HG03060 (cell line): ENCODE results near the gene CFAP99.

Experiments
- ATAC-seq: cut with Tn5 transposase; IDR thresholded peaks from one replicate; pipeline ENCODE4 v1.9.1; 2021; ENCODE audit warnings: low read depth, moderate number of reproducible peaks; ENCODE audit not compliant: unreplicated experiment

CFAP99 gene

GRCh38 chr4:2445130-2445529 is 26.4 kb downstream of the CFAP99 start:
- ATAC-seq = no peak

DNA sequence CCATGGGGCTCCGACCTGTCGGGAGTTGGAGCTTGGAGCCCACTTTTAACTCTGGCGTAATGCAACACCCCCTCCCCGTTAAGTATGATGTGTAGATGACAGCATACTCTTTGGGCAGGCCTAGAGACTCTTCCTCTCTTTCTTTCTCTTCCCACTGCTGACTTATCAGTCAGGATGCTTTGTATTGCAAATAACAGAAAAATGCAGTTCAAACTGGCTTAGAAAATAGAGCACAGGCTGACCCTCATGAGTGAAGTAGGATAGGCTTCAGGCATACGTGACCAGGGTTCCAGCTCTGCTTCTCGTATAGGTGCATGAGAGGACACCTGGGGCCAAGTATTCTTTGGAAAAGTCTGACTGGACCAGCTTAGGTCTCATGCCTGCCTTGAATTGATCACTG is 26.8 kb downstream of the CFAP99 start:
- ATAC-seq = no peak

GRCh38 chr4:2446656-2447564 is 28.2 kb downstream of the CFAP99 start:
- no peak for ATAC-seq

DNA sequence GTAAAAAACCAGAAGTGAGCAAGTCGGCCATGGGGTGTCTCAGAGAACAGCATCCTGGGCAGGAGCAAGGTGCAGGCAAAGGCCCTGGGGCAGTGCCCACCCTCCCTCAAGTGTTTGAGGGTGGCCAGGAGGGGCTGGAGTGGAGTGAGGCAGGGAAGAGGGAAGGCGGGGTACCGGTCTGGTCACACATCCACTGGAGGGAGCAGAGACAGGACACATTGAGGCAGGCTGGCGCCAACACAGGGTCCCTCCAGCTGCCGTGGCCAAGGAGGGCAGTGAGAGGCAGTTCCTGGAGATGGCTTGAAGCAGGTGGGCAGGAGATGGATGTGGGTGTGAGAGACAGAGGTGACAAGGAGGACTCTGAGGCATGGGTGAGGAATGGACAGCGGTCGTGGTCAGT is 29.8 kb downstream of the CFAP99 start:
- ATAC-seq = no peak

DNA sequence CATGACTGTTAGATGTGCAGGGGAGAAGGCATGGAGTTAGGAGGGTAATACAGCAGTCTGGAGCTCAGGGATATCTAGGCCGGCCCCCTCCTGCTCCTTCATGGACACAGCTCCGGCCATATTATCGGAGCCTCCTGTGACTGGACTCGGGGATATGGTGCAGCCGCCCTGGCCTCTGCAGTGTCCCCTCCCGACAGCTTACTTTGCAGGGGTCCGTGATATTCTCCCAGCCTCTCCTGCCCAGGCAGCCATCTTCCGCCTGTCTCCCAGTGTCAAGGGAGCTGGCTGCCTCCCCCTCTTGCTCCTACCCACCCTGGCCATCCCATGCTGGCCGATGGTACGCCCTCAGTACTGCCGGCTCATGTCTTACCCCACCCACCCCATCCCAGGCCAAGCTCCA is 30.3 kb downstream of the CFAP99 start:
- ATAC-seq = no peak

DNA sequence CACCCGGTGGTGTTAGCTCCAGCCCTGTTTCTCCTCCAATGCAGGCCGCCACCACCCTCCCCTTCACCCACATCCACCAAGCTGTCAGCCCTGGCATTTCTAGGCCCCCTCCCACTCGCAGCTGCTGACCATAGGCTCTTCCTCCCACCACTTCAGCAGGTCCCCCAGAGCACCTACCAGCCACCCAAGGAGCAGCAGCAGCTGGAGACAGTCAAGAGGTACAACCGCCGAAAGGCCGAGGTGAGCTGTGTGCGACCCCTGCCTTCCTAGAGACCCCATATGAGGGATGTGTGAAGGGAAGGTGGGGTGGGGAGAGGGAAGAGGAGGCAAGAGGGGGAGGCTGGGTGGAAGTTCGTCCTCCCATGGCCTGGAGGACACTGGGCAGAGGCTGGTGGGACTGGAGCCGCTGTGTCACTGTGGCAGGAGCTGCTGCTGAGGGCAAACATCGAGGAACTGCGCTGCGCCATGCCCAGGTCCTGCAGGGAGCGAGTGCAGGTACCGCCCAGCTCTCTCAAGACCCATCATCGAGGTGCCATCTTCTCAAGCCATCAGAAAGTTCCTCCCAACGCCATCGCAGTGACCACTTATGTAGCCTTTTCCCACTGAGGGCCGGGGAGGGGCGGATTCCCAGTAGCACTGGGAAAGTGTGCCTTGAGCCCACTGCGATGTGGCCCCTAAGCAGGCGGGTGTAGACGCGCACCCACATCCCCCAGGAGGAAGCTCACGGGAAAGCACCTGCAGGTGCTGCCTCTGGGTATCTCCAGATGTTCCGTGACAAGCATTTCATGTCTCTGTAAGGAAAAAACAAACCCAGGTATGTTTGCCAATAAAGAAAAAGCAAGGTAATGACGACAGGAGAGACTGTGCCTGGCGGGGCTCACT is 31.0 kb downstream of the CFAP99 start:
- no peak for ATAC-seq

GRCh38 chr4:2450394-2451035 is 31.8 kb downstream of the CFAP99 start:
- no peak for ATAC-seq

DNA sequence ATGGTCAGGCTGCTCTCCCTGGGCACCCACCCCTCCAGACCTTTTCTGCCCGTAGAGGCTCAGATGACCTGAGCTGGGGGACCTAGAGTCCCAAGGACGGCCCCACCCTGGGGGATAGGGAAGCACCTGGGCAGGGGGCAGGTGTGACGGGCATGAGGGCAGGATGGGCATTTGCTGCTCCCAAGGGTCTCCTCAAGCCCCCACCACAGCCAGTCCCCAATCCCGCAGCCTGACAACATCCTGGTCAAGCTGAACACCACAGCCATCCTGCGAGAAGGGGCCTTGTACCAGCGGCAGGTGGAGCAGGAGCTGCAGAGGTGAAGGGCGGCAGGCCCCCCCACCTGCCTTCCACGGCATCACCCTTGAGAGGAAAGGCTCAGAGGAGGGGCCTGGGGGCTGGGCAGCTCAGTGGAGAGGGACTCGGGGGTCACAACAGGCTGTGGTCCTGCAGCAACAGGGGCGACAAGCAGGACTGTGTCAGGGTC is 32.3 kb downstream of the CFAP99 start:
- ATAC-seq = no peak

DNA sequence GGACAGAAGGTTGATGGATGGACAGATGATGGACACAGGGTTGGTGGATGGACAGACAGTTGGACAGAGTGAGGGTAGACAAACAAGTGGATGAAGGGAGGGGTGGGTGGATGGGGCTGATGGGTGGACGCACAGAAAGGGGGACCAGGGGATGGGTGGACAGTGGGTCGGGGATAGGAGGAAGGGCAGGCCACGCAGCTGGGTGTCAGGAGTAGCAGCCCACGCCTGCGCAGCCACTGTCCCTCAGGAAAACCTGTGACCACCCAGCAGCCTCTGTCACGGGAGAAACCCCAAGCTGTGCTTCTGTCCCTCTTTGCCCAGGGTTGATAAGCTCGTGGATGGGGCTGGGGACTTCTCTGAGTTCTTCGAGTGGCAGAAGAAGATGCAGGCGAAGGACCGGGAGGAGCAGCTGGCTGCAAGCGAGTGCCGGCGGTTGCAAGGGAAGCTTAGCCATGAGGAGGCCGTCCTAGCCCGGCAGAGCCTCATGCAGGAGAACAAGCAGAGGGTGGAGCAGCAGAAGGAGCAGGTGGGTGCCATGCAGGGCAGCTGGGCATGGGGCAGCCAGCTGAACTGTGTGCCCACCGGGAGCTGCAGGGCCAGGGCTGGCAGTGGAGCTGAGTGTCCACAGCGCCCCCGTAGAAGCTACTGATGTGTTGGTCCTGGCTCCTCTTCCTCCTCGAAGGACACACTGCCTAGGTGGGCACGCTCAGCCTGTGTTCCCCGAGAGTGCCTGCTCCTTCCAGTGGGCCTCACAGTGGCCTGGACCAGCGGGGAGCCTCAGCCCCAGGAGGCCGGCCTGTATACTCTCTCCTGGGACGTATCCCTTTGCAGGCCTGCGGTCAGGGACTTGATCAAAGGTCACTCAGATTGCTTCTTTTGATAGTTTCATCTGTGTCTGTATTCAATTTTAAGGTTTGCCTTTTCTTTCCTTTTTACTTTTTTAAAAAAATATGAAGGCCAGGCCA is 33.3 kb downstream of the CFAP99 start:
- no peak for ATAC-seq

GRCh38 chr4:2457481-2458295 is 38.9 kb downstream of the CFAP99 start:
- ATAC-seq = no peak

DNA sequence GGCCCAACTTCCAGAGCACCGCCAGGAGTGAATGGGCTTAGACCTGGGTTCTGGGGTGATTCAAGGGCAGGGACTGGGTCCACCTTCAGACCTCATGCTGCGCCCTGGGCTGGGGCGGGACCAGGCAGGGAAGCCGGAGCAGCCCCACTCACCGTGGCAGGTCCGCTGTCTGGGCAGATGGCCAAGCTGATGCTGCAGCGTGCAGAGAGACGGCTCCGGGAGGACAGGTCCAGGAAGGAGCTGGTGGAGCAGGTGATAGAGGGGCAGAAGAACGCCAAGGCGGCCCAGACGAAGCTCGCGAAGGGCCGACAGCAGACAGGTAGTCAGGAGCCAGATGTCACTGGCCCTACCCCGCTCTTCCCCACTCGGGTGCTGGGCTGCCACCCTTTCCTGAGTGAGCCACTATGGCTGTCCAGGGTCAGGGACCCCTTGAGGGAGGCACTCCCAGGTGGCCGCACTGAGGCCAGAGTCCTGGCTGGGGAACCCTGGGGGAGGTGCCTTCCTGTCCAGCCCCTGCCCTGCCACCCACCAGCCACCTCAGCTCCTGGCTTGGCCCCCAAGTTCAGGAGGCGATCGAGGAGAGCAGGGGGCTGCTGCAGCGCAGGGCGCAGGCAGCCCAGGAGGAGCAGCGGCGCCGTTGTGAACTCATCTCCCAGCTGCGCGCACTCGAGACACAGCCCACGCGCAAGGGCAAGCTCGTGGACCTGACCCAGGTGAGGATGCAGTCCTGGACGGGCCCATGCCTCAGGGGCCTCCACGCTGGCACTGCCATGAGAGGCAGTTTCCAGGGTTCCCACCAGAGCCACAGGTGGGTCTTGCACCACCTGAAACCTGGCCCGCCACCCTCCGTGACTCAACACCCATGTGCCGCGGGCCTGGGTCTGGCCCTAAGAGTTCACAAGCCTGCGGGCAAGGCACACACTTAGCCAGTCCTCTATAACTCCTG is 40.1 kb downstream of the CFAP99 start:
- ATAC-seq = no peak

- no peak for ATAC-seq
Observed at GRCh38 chr4:2459589-2460349, 41.0 kb downstream of the CFAP99 start.

DNA sequence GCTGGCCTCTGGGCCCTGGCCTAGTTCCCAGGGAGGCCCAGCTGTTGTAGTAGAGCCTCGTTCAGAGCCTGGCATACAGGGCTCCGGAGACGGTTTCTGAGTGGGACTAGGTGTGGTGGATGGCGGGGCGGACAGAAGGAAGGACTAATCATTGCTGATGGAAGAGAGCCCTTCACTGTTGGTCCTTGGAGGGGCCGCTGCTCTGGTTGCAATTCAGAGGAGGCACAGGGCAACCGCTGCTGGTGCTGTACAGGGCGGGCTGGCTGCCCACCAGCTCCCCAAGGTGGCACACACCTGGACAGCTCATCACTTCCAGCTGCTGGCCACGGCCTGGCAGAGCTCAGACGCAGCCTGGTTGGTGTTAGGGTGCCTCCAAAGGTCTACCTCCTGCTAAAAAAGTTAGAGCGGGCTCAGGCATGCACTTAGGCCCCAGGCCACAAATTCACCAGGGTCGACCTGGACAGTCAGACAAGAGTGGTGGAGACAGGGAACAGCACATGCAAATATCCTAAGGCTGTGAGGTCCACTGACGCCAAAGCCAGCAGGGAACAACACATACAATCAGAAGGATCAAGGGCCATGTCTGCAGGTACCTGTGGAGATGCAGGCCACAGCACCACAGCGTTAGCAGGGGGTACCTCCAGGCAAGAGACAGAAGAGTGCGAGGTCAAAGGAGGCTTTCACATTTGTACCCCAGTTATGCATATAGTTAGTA is 42.6 kb downstream of the CFAP99 start:
- no peak for ATAC-seq

DNA sequence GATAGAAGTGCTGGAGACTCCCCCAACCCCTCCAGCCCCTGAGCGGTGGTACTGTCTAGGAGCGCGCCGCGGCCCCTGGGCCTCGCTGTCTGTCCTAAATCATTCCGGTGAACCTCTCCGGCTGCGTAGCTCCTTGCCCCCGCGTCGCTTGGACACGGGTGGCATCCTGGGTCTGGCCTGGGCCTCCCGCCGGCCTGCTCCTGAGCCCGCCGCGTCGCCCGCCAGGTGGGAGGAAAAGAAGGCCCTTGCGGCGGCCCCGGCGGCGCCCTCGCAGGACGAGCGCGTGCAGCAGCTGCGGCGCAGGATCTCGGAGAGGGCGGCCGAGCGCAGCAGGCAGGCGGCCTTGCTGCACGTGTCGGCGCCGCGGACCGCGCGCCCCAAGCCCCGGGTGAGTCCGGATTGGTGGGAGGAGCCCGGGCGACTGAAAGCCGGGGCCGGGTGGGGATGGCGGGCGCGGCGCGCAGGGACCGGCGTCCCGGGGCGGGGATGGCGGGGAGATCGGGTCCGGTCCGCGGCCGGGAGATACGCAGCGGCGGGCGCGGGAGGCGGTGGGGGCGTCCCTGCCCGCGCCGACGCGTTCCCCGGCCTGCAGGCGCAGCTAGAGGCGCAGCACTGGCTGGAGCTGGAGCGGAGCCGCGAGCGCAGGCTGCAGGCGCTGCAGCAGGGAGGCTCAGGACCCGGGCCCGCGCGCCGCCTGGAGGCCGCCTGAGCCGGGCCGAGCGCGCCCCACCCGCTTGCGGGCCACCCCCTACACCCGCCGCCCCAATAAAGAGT is 43.6 kb downstream of the CFAP99 start:
- ATAC-seq = no peak

DNA sequence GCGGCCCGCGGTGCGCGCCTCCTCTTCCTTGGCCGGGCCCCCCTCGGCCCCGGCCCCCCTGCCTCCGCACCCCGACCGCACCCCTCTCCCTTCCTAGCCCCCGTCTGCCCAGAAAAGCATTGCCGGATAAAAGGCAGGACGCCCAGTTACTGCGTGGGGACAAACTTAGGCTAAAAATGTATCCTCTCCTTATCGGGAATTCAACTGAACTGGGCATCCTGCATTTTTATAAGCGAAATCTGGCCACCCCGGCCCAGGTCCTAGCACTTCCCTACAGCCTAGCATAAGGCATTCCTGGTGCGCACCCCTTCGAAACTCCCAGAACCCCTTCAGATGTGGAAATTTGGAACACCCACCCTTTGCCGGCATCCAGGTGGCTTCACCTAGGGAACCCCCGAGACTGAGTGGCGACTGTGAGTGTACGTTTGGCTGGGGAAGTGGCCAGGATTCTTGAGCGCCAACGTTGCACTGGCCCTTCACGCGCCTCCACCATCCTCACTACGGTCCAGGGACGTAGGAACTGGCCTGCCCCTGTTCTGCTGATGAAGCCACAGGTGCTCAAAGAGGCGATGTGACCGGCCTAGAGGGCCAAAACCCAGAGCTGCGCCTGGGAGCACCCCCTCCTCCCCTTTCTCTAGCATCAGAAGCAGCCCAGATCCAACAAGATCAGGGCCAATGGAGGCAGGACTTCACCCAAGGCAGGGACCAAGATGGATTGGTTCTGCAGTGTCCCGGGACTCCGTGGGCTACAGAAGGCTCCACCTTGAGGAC is 44.4 kb downstream of the CFAP99 start:
- ATAC-seq = no peak
